GM10847 (cell line): Measurements from ENCODE around the gene VTCN1.

Experiments used
- POLR2A ChIP-seq: IDR thresholded peaks from 2 replicates; pipeline ENCODE4 v1.6.1; 2011; ENCODE audit not compliant: insufficient read length; ENCODE audit errors: extremely low read depth

VTCN1 gene

DNA sequence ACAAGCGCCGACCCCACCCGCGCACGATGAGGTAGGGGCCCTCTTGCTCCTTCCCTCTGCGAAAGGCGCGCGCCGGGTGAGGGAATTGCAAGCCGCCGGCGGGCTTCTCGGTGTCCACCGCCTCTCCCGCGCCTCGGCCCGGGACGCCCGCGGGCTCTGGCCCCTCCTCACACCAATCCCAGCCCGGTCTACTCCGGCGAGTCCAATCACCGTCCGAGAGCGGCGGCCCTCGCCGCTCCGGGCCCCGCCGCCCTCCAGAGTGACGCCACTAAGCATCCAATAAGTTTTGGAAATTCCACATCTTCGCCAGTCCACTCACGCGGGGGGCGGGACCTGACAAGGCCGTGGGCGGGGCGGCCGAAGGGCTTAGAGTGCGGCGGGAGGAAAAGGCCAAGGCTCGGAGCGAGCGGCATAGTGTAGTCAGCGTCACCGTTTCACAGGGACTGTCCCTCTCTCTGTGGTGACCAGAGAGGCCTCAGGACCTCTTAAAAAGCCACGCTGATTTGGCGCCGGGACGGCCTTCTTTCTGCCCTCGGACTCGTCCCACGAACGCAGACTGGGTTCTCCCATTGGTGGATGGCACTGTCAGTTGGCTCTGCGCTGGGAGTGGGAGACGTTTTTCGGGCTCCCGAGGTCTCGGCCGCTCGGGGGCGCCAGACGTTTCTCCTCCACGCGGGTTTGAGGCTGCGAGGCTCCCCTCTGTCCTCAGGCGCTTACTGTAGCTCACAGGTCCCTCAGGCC is 89.0 kb downstream of the VTCN1 start, which contains the start of gene TRIM45:
Gene TRIM45 (minus strand): TSS at position 161 of the 741 bp plus-strand sequence. CDS start 548 bp downstream, outside the sequence.
- TF ChIP-seq POLR2A: no peak

DNA sequence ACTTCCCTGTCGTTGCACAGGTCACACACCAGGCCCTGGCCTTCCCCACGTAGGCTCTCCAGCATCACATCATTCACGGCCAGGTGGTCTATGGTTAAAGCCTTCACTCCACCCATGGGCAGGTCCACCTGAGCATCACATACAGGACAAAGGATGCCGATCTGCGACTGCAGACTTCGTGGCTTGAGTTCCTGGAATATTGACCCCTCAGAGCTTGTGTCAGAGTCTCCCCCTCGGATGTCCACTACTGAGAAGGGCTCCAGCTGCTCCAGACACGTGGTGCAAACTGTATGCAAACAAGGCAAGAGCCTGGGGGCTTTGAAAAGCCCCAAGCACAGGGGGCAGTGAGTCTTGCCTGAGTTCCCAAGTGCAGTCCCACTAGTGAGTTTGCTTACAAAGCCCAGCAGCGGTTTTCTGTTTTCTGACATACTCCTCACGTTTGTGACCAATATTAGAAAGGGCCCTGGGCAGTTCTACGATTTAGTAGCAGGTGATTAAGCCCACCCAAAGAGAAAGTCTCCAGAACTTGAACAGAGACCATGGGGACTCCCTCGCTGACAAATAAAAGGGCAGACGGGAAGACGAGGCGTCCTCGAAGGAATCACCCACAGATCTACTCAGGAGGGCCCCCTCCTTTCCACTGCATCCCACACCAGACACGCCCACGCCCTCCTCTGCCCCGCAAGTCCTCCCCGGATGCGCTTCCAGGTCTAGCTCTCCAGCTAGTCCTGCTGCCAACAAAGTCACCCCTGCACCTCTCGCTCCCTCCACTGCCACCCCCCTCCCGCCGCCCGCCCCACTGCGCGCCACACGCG is 89.7 kb downstream of the VTCN1 start:
- no peak for TF ChIP-seq POLR2A

DNA sequence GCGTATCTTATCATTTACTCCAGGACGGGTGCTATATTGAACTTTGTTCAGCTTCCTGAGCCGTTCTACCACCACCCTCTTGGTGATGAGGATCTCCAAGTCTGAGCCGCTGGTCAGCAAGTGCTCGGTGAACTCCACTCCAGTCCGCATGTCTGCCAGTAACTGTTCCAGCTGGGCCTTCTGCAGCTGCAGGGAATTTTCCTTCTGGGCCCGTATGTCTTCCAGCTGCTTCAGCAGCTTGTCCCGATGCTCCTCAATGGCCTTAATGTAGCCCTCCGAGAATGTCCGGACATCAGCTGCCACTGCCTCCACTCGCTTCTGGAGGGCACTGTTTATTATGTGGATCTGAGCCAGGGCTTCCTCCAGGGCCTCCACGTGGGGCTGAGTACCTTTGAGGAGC is 92.6 kb downstream of the VTCN1 start:
- TF ChIP-seq POLR2A: no peak

DNA sequence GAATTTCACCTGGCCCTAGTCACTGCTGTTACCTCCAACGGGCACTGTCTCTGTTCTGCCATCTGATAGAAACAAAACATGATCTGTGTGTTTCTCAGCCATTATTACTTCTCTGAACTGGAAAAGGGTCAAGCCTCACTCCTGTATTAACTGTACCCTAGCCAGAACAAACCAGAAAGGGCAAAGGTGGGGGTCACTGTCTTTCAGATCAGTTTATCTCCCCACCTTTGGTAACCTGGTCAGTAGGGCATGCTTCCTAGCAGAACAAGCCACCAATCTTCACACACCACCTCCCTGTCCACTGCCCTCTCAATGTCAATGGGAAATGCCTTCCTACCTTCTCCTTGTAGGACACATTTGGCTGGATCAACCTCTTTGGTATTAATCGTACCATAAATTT is 93.0 kb downstream of the VTCN1 start:
- TF ChIP-seq POLR2A: no peak

DNA sequence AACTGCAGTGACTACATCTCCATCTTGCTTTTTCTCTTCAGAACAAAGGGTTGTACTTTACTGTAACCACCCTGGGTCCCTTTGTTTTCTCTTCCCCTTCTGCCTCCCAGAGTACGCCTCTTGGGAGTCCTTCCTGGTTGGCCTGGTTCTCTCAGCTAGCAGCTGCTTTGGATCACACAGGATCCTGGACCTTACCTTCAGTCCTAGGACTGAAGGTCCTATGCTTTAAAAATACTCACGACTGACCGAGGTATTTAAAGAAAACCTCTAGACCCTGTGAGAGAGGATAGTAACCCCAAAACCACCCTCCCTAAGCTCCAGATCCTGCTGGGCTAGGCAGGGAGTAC is 94.0 kb downstream of the VTCN1 start:
- no peak for TF ChIP-seq POLR2A

DNA sequence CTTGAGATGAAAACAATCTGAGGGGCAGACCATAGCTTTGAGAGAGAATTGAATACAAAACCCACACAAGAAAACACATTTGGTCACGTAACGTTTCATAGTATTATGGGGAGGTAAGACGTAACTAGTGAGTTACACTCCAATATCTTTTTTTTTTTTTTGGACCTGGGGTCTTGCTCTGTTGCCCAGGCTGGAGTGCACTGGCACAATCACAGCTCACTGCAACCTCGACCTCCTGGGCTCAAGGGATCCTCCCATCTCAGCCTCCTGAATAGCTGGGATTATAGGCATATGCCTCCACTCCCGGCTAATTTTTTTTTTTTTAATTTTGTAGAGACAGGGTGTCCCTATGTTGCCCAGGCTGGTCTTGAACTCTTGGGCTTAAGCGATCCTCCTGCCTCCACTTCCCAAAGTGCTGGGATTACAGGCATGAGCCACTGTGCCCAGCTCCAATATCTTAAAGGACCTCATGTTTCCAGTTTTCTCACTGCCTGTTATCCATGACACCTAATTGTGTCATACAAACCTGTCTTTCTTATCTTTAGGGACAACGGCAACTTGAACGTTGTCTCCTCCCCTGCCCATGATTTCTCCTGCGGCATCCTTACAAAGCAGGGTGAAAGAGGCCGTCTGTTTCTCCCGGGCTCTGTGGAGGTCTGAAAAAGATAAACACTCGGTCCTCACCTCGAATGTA is 94.5 kb downstream of the VTCN1 start:
- TF ChIP-seq POLR2A: no peak

DNA sequence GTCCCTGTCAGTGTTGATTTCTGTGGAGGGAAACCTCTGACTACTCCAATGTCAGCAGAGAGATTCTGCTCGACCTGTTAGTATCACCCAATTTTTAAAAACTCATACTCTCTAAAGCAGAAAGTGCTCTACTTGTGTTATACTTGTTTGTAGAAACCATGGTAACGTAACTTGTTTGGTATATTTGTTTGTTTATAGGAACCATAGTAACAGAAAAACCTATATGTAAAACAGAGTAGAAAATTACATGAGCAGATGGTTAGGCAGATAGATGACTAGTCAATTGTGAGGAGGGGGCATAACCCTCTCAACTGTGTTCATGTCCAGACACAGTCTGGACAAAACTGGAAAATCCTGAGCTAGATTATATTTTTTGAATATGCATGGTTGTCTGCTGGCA is 95.8 kb downstream of the VTCN1 start:
- no peak for TF ChIP-seq POLR2A

DNA sequence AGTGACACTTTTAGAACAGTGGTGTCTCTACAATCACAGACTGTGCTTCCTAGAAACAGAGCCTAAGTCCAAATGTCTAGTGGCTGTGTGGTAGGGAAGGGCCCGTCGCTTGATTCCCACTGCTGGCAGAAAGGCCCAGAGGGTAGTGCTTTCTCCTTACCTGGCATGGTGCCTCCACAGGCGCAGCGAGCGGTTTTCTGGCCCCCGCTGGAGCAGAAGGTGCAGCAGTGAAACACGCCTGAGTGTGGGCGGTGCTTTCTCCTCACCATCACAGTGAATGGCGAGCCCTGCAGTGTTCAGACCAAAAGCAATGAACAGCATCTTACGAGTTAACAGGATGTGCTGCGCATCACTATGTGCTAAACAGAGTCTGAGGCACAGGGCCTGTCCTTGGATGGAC is 97.5 kb downstream of the VTCN1 start:
- TF ChIP-seq POLR2A: no peak

DNA sequence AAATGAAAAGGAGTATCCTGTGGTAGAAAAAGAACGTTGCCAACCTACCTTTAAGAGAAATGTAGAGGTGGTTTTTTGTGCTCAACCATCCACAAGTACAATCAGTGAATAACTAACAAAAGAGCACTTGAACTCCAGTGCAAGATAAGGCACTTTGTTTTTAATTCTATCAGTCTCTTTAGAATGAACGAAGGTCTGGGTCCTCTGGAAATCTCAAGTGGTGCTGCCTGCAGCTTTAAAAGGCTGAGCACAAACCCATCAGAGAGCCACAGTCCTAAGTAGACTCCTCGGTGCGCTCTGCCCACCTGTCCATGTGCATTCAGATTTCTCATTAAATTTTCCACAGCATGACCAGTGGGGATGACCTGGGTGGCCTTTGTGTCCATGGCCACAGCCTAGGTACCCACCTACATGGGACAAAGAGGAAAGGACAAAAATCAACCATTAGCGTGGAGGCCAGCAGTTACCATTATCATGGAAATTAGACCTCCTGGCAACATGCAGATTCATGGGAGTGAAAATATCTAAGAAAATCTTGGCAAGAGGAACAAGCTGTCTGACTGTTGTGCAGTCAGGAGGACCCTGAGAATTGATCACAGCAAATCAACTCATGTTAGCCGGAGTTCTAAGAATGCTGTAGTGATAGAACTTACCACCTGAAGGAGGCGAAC is 98.5 kb downstream of the VTCN1 start:
- TF ChIP-seq POLR2A: no peak

DNA sequence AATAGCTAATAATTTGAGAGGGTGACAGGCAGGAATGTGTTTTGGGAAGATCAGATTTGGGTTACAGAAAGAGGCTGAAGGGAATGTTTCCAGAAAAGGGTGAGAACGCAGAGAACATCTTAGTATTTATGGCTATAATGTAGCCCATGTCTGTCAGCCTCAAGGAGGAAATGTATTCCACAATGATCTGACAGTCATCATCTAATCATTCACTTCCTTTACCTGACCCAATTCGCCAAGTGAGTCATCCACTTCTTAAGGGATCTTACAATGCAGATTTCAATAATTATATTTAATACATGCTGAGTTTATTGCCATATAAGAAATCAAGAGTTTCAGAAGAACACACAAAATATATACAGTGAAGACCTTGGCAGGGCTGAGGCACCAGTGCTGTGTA is 100.0 kb downstream of the VTCN1 start:
- TF ChIP-seq POLR2A: no peak

DNA sequence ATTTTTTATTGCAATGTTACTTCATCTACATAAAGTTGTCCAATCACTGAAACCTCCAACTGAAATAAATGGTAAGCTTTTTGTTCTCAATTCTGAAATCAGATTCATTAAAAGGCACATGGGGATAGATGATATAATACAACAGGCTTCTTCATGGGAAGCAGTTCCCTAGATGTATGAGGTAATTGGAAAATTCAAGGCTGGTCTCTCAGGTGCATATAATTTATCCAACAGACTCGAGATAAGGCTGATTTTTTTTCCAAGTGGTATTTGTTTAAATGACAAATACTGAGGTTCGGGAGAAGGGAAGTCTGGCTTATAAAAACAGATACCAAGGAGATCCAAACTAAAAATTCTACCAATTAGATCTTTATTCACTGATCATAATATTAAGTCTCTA is 103.4 kb downstream of the VTCN1 start:
- TF ChIP-seq POLR2A: no peak

DNA sequence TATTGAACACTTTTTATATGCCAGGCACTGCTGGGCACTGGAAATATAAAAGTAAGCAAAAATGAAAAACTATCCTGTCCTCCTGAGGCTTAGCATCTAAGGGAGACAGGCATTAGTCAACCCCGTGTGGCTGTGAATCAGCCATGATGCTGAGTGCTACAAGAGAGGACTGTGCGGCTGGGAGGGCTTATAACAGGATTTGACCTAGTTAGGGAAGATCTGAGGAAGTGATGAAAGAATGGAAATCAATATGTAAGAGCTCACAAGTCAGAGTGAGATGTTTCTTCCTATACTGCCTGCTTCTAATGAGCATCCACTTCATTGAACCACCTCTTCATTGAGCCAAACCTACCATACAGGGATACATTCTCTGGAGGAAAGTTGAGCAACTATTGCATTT is 104.2 kb downstream of the VTCN1 start:
- no peak for TF ChIP-seq POLR2A

DNA sequence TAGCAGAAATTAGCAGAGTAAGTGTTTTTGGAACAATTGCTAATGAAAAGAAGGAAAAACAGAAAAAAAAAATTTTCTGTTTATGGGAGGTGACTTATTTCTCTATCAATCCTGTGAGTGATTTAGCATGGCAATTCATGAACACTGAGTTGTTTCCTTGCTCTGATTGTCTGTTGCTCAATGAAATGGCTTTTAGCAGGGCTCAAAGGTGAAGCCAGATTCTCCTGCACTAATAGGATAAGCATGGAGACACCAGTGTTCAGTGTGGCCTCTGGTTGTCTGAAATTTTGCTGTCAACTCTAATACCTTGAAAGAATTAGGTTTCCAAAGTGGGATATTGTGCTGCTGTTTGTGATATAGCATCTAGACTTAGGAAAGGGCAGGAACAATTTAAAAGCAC is 105.0 kb downstream of the VTCN1 start:
- no peak for TF ChIP-seq POLR2A

DNA sequence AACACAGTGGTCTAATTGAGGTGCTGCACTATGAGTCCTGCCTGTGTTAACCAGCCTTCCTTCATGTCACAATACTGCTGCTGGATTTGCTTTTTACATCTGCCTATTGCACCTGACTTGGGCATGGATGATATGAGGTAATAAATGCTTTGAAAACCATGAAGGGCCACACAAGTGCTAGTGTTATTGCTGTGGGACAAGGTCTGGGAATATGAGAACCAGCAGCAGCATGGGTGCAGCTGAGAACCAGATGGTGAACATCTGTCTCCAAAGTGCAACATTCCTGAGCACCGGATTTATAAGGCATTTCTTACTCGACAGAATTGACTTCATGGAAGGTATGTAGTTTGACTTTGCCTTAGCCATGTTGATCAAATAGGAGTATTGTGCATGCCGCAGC is 105.7 kb downstream of the VTCN1 start:
- TF ChIP-seq POLR2A: no peak

DNA sequence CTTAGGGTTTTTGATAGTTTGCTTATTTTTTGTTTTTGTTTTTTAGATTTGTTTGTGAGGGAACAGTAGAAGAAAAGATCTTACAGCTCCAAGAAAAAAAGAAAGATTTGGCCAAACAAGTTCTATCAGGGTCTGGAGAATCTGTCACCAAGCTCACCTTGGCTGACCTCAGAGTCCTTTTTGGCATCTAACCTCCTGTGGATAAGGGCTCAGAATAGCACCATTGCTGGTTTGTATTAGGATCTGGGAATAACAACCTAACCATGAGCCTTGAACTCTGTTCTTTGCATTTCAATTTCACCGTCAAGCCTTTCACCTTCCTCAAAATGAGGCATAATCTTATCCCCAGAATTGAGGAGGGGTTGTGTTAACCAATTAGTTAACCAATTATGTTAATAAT is 109.4 kb downstream of the VTCN1 start:
- no peak for TF ChIP-seq POLR2A
